Retinal pigment epithelial cell (primary cell): ENCODE data around the gene ZNF181.

Experiments used
- DNase-seq: peaks from one replicate; pipeline ENCODE4 v3.0.0-alpha.2; 2010; ENCODE audit warnings: low read depth
- H3K4me3 ChIP-seq: 2 replicates; pipeline ENCODE4 v1.5.1; 2011; ENCODE audit warnings: mild to moderate bottlenecking, low read length, control low read depth, moderate library complexity
- CTCF ChIP-seq: conservative IDR thresholded peaks from 2 replicates; pipeline ENCODE4 v1.5.1; 2011; ENCODE audit warnings: low read depth, low read length, control low read depth, inconsistent platforms

Gene ZNF181

GRCh38 chr19:34711890-34712289 is 22.2 kb upstream of the ZNF181 start:
- TF ChIP-seq CTCF, result no peak
- DNase-seq, result no peak
- H3K4me3 ChIP-seq, result no peak overlapping the region

- peak; percentile 23 for DNase-seq
- peak; percentile 47 for TF ChIP-seq CTCF
- no peak overlapping the region for H3K4me3 ChIP-seq
These were observed 21.4 kb upstream of the ZNF181 start for GRCh38 chr19:34712395-34713261.

- DNase-seq, result no peak
- no peak for TF ChIP-seq CTCF
These were observed 20.8 kb upstream of the ZNF181 start for GRCh38 chr19:34713262-34713637.

GRCh38 chr19:34715357-34715756 is 18.7 kb upstream of the ZNF181 start:
- DNase-seq, result no peak
- H3K4me3 ChIP-seq, result no peak overlapping the region
- no peak for TF ChIP-seq CTCF

More at GRCh38 chr19:34713262-34713637, 20.8 kb upstream of the ZNF181 start:
- no peak overlapping the region for H3K4me3 ChIP-seq

GRCh38 chr19:34722353-34722752 is 11.7 kb upstream of the ZNF181 start:
- H3K4me3 ChIP-seq, result no peak overlapping the region
- no peak for DNase-seq
- no peak for TF ChIP-seq CTCF

- no peak for DNase-seq
- no peak for TF ChIP-seq CTCF
- no peak overlapping the region for H3K4me3 ChIP-seq
These were observed 8.6 kb upstream of the ZNF181 start for GRCh38 chr19:34725400-34725799.
